Measurements from ENCODE around the gene MAP2K2.

GRCh38 chr19:4077007-4077374 lies 46.9 kb downstream of the MAP2K2 start:
- TF ChIP-seq CTCF (IDR thresholded peaks at IDR 0.05): no peak
- no peak for TF ChIP-seq POLR2A (IDR thresholded peaks at IDR 0.05)

Measured in esophagus squamous epithelium (tissue), 4 donors.